Adrenal gland (tissue), 12 donors: Measurements from ENCODE around the gene ABCC6. TPM values are rescaled to one million over a fixed set of nuclear protein-coding genes. Genes with fewer than 3 reads are reported as not detected.

Experiments
- DNase-seq, 7 donors: peaks; one replicate each; pipeline ENCODE4 v3.0.0-alpha.2; 2019 to 2020
- H3K27ac ChIP-seq, 5 donors: fragments of 200-600 bp; sonication (generic) in 4 of 5; 1 replicate in 3 of 5; 2 replicates in 2 of 5; pipeline versions ENCODE4 v1.5.1 to v1.8.0; 2016 to 2020; ENCODE audit warnings: mild to moderate bottlenecking in 1 of 5
- H3K27me3 ChIP-seq: fragments of 200-600 bp; 2 replicates; pipeline ENCODE4 v1.8.0; 2021
- H3K36me3 ChIP-seq, 2 donors: fragments of 200-600 bp; replicated peaks in 1 of 2; 1 replicate in 1 of 2; 2 replicates in 1 of 2; pipeline versions ENCODE4 v1.5.1 to v1.8.0; 2018 to 2022
- H3K4me1 ChIP-seq, 2 donors: fragments of 200-600 bp; replicated peaks in 1 of 2; 1 replicate in 1 of 2; 2 replicates in 1 of 2; pipeline versions ENCODE4 v1.5.1 to v1.8.0; 2018 to 2021
- H3K4me3 ChIP-seq, 4 donors: fragments of 200-600 bp; sonication (generic) in 3 of 4; one replicate each; pipeline ENCODE4 v1.5.1; 2016 to 2018
- H3K9me3 ChIP-seq, 3 donors: fragments of 200-600 bp; sonication (generic) in 1 of 3; replicated peaks in 1 of 3; 1 replicate in 2 of 3; 2 replicates in 1 of 3; pipeline versions ENCODE4 v1.5.1 to v1.8.0; 2016 to 2021
- POLR2A ChIP-seq, 2 donors: fragments of 450-650 bp; IDR thresholded peaks; one replicate each; pipeline ENCODE4 v1.6.1; 2017; ENCODE audit warnings: antibody characterized with exemption in 2 of 2, mild to moderate bottlenecking in 2 of 2, moderate library complexity in 1 of 2
- WGBS, 4 donors: extraction: QIAGEN DNeasy Blood & Tissue Kit in 2 of 4; methylation state at CpG; one replicate each; pipeline versions ENCODE4 v1.1.5 to v1.1.7; 2013 to 2017; 5-methylcytosine and 5-hydroxymethylcytosine counted together
- intact Hi-C, 2 donors: fragments of 100-400 bp; cut with DNase I; formaldehyde crosslinking; loops; one replicate each; pipeline versions ENCODE4 v1.14.1 to v1.15.0; 2022 to 2023
- polyA plus RNA-seq, 3 donors: library from polyadenylated mRNA; stranded (reverse); fragments of 200-250 nt in 2 of 3; fragments of 350-450 nt in 1 of 3; fragmentation: Illumina TruSeq in 1 of 3; extraction: RNeasy Lipid Tissue Mini Kit (QIAGEN cat#74804) in 1 of 3; gene quantifications; one replicate each; pipeline ENCODE4 v1.2.3, GENCODE V29; 2013 to 2014
- total RNA-seq, 9 donors: library from RNA; depleted of rRNA in 4 of 9; stranded (reverse); fragments of >200 nt in 4 of 9; fragments of 120-200 nt in 1 of 9; fragmentation: NEBNext Ultra II Directional in 1 of 9; extraction: Animal tissue kit (Norgen Biotek cat#: 25700) in 1 of 9; gene quantifications; one replicate each; pipeline versions ENCODE4 v1.1.0 to v1.2.4, GENCODE V29; 2013 to 2023
- TF ChIP-seq, protein P1 (sequence below), 6 experiments: fragments of 450-650 bp in 4 of 6; fragments of 200-600 bp in 2 of 6; sonication (generic) in 1 of 6; IDR thresholded peaks; 1 replicate in 5 of 6; 2 replicates in 1 of 6; pipeline versions ENCODE4 v1.5.1 to v1.8.0; 2016 to 2021; ENCODE audit warnings: antibody characterized with exemption in 6 of 6, mild to moderate bottlenecking in 2 of 6, moderate library complexity in 1 of 6
- donor health status: healthy with polysubstance abuse.
- donor health status: Bipolar disorder and iron deficiency.
- donor health status: DM: yes; HTN: yes; CAD: no.
- donor health status: DM: no; HTN: no; CAD: no.
- donor health status: DM: no; HTN: no; CAD: no.
- donor health status: DM: yes; HTN: yes; CAD: no.

ABCC6 gene
- total and polyA plus RNA-seq, 12 donors, result 0.79 to 32.2 (median 4.5) TPM

- H3K9me3 ChIP-seq, result no peaks in the 10 kb centered on the region
- H3K36me3 ChIP-seq, result peaks cover 0 to 25% of the 10 kb centered on the region in 2 donors
- intact Hi-C loops, result no loop called here
- no peak for DNase-seq
- no peak overlapping the region for H3K27ac ChIP-seq
- TF ChIP-seq POLR2A (IDR thresholded peaks at IDR 0.05), result no peak
- TF ChIP-seq, protein P1, sequence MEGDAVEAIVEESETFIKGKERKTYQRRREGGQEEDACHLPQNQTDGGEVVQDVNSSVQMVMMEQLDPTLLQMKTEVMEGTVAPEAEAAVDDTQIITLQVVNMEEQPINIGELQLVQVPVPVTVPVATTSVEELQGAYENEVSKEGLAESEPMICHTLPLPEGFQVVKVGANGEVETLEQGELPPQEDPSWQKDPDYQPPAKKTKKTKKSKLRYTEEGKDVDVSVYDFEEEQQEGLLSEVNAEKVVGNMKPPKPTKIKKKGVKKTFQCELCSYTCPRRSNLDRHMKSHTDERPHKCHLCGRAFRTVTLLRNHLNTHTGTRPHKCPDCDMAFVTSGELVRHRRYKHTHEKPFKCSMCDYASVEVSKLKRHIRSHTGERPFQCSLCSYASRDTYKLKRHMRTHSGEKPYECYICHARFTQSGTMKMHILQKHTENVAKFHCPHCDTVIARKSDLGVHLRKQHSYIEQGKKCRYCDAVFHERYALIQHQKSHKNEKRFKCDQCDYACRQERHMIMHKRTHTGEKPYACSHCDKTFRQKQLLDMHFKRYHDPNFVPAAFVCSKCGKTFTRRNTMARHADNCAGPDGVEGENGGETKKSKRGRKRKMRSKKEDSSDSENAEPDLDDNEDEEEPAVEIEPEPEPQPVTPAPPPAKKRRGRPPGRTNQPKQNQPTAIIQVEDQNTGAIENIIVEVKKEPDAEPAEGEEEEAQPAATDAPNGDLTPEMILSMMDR (IDR thresholded peaks at IDR 0.05), result no peak
- H3K4me1 ChIP-seq, result no peaks in the 10 kb centered on the region
- 97 to 100% (median 99%) methylated on average over 3 to 4 of the region's 4 CpGs for WGBS, 4 donors
- H3K27me3 ChIP-seq, result no peaks in the 10 kb centered on the region
- no peak overlapping the region for H3K4me3 ChIP-seq
These were observed 120.6 kb downstream of the ABCC6 start for GRCh38 chr16:16102738-16103137.

GRCh38 chr16:16101585-16101984 lies 121.7 kb downstream of the ABCC6 start:
- no peak overlapping the region for H3K27ac ChIP-seq
- 77 to 86% (median 84%) methylated on average over 5 of the region's 5 CpGs for WGBS, 4 donors
- no peaks in the 10 kb centered on the region for H3K27me3 ChIP-seq
- no peaks in the 10 kb centered on the region for H3K4me1 ChIP-seq
- intact Hi-C loops, result no loop called here
- no peak for DNase-seq
- H3K9me3 ChIP-seq, result no peaks in the 10 kb centered on the region
- H3K36me3 ChIP-seq, result peaks cover 0 to 22% of the 10 kb centered on the region in 2 donors
- H3K4me3 ChIP-seq, result no peak overlapping the region
- TF ChIP-seq, protein P1 (IDR thresholded peaks at IDR 0.05), result no peak
- no peak for TF ChIP-seq POLR2A (IDR thresholded peaks at IDR 0.05)

DNA sequence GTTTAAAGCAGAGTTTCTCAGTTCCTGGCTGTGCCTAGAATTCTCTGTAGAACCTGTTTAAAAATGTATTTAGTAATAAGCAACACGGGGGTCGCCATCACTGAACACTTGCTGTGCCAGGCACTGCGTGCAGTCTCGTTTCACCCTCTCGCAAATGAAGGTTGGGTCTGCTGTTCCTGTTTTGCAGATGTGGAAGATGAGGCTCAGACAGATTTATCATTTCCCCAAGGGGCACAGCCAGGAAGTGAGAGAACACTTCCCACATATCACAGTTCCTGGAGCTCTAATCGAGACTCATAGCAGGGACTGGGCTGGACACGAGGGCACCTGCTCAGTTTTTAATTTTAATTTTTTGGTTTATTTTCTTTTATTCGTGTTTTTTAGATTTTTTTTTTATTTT lies 122.7 kb downstream of the ABCC6 start:
- no peak for DNase-seq
- H3K36me3 ChIP-seq, result peaks cover 0 to 22% of the 10 kb centered on the region in 2 donors
- H3K4me3 ChIP-seq, result no peak overlapping the region
- WGBS, 4 donors, result 64 to 73% (median 70%) methylated on average over 8 of the region's 8 CpGs
- intact Hi-C loops, result no loop called here
- no peak overlapping the region for H3K27ac ChIP-seq
- no peaks in the 10 kb centered on the region for H3K4me1 ChIP-seq
- no peaks in the 10 kb centered on the region for H3K9me3 ChIP-seq
- H3K27me3 ChIP-seq, result no peaks in the 10 kb centered on the region
- TF ChIP-seq, protein P1 (IDR thresholded peaks at IDR 0.05), result no peak
- no peak for TF ChIP-seq POLR2A (IDR thresholded peaks at IDR 0.05)

DNA sequence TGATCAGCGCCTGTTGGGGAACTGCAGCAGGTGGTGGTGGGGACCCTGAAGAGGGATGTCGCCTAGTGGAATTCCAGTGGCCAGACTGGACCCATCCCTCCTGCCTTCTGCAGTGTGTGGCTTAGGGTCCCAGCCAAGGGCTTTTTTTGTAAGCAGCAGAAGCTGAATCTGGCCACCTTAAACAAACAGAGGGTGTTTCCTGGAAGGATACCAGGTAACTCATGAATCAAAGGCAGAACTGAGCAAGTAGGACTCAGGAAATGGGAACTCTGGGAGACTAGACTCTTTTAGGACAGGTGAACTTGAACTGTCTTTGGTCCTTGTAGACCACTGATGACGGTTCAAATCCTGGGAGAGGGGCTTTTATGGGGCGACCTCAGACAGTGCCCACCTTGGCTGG lies 124.0 kb downstream of the ABCC6 start:
- 94 to 99% (median 97%) methylated on average over 2 to 4 of the region's 4 CpGs for WGBS, 4 donors
- Histone ChIP-seq H3K36me3 (peaks cover 0 to 22% of the 10 kb centered on the region in 2 donors), H3K4me1 (no peaks in the 10 kb centered on the region), H3K4me3 (no peak overlapping the region), H3K27ac (no peak overlapping the region), H3K27me3 (no peaks in the 10 kb centered on the region), H3K9me3 (no peaks in the 10 kb centered on the region)
- intact Hi-C loops, result no loop called here
- no peak for DNase-seq
- TF ChIP-seq POLR2A (IDR thresholded peaks at IDR 0.05), result no peak
- TF ChIP-seq, protein P1 (IDR thresholded peaks at IDR 0.05), result no peak

Other genes starting within 250 kb of the ABCC6 start
- 10 to 100 TPM in 8 of 9 donors, 1 to 10 TPM in 1; 6.9 to 63.9 (median 33.9) TPM for gene NOMO3, start 9.0 kb upstream of the ABCC6 start, total RNA-seq
- 10 to 100 TPM; 11.8 to 39.0 (median 13.2) TPM for gene NOMO3, start 9.0 kb upstream of the ABCC6 start, polyA plus RNA-seq
- gene NPIPA7, start 155.6 kb upstream of the ABCC6 start, total RNA-seq, result 10 to 100 TPM in 2 of 9 donors, 1 to 10 TPM in 6, not detected in 1; 2.4 to 14.8 (median 6.6) TPM
- 100 to 1,000 TPM in 1 of 3 donors, 10 to 100 TPM in 2; 18.6 to 160 (median 95.2) TPM for gene NPIPA7, start 155.6 kb upstream of the ABCC6 start, polyA plus RNA-seq